Measurements from ENCODE around the gene ZNHIT3. TPM values are rescaled to one million over a fixed set of nuclear protein-coding genes. Genes with fewer than 3 reads are reported as not detected.

ZNHIT3 gene
- total and polyA plus RNA-seq, 2 of the 13 experiments (the other 11 are each of a cell fraction or from before 2014, with no cell fraction given): 66.6 to 77.4 TPM

GRCh38 chr17:36482611-36483504, 3.6 kb upstream of the ZNHIT3 start (continued):
- TF ChIP-seq, protein P1, sequence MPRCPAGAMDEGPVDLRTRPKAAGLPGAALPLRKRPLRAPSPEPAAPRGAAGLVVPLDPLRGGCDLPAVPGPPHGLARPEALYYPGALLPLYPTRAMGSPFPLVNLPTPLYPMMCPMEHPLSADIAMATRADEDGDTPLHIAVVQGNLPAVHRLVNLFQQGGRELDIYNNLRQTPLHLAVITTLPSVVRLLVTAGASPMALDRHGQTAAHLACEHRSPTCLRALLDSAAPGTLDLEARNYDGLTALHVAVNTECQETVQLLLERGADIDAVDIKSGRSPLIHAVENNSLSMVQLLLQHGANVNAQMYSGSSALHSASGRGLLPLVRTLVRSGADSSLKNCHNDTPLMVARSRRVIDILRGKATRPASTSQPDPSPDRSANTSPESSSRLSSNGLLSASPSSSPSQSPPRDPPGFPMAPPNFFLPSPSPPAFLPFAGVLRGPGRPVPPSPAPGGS (CRISPR knock-in tag; IDR thresholded peaks at IDR 0.05): peak; percentile 96
- no peak for TF ChIP-seq ZNF652 (CRISPR knock-in tag; IDR thresholded peaks at IDR 0.05; ENCODE audit: borderline replicate concordance, low read depth)
- TF ChIP-seq HMGXB4 (CRISPR knock-in tag; IDR thresholded peaks at IDR 0.05; ENCODE audit: borderline replicate concordance in 1 of 2, low read depth in 1 of 2): peak; percentile 92 to 96
- TF ChIP-seq POLR2AphosphoS5 (IDR thresholded peaks at IDR 0.05; ENCODE audit: low read depth, low read length): no peak
- TF ChIP-seq NCOA1 (CRISPR knock-in tag; IDR thresholded peaks at IDR 0.05): no peak
- no peak for TF ChIP-seq SOX6 (IDR thresholded peaks at IDR 0.05)
- TF ChIP-seq SOX6 (CRISPR knock-in tag; IDR thresholded peaks at IDR 0.05): no peak
- TF ChIP-seq HINFP (CRISPR knock-in tag; IDR thresholded peaks at IDR 0.05; ENCODE audit: low read depth): peak; percentile 76; the same call in 1 of the 2 replicates
- peak; percentile 39; the same call in 1 of the 2 replicates for TF ChIP-seq ZBED4 (CRISPR knock-in tag; IDR thresholded peaks at IDR 0.05; ENCODE audit: borderline replicate concordance)
- TF ChIP-seq, protein P2, sequence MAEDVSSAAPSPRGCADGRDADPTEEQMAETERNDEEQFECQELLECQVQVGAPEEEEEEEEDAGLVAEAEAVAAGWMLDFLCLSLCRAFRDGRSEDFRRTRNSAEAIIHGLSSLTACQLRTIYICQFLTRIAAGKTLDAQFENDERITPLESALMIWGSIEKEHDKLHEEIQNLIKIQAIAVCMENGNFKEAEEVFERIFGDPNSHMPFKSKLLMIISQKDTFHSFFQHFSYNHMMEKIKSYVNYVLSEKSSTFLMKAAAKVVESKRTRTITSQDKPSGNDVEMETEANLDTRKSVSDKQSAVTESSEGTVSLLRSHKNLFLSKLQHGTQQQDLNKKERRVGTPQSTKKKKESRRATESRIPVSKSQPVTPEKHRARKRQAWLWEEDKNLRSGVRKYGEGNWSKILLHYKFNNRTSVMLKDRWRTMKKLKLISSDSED (CRISPR knock-in tag; IDR thresholded peaks at IDR 0.05): peak; percentile 73; the same call in 1 of the 2 replicates
- TF ChIP-seq IKZF1 (IDR thresholded peaks at IDR 0.05): no peak
- TF ChIP-seq MIER2 (CRISPR knock-in tag; IDR thresholded peaks at IDR 0.05): peak; percentile 50; the same call in 1 of the 2 replicates
- TF ChIP-seq ZBTB3 (CRISPR knock-in tag; IDR thresholded peaks at IDR 0.05; ENCODE audit: borderline replicate concordance, low read depth): no peak
- peak; percentile 97 for TF ChIP-seq ZMAT3 (CRISPR knock-in tag; conservative IDR thresholded peaks at IDR 0.05)
- peak; percentile 90 for TF ChIP-seq ZNF691 (CRISPR knock-in tag; IDR thresholded peaks at IDR 0.05; ENCODE audit: borderline replicate concordance, low read depth)
- TF ChIP-seq IKZF4 (CRISPR knock-in tag; IDR thresholded peaks at IDR 0.05; ENCODE audit: borderline replicate concordance, low read depth, not compliant biosample characterization): peak; percentile 91
